Naive thymus-derived CD8-positive, alpha-beta T cell (primary cell): ENCODE data around the gene PDE4B. TPM values are rescaled to one million over a fixed set of nuclear protein-coding genes. Genes with fewer than 3 reads are reported as not detected.

Source experiments
- ATAC-seq, 2 donors: fragments of 150-1000 bp; cut with Tn5 transposase in 1 of 2; sonication (Bioruptor Pico), chemical (Tn5 transposase) in 1 of 2; 1 replicate in 1 of 2; 2 replicates in 1 of 2; pipeline ENCODE4 v1.10.0; 2021; ENCODE audit warnings: mild to moderate bottlenecking in 2 of 2, moderate library complexity in 2 of 2
- POLR2A ChIA-PET: fragments of 350-600 bp; sonication (Branson Sonifier 250); formaldehyde crosslinking; loops from one replicate; lab custom pipeline; 2021; ENCODE audit warnings: antibody characterized with exemption; lab: Charles Lee
- DNase-seq, 10 donors: peaks; one replicate each; pipeline versions ENCODE4 v3.0.0 to v3.0.0-alpha.2; 2020 to 2022
- H3K27ac Mint-ChIP-seq, 10 donors: one replicate each; pipeline ENCODE4 v1.8.0; 2020 to 2022; ENCODE audit warnings: mild to moderate bottlenecking in 10 of 10, mixed read lengths in 10 of 10, moderate library complexity in 4 of 10, inconsistent platforms in 1 of 10
- H3K27me3 Mint-ChIP-seq, 5 donors: one replicate each; pipeline ENCODE4 v1.8.0; 2021 to 2022; ENCODE audit warnings: mixed read lengths in 5 of 5
- H3K36me3 Mint-ChIP-seq, 3 donors: one replicate each; pipeline ENCODE4 v1.8.0; 2020 to 2022; ENCODE audit warnings: mixed read lengths in 3 of 3, mild to moderate bottlenecking in 2 of 3, inconsistent platforms in 1 of 3
- H3K4me1 Mint-ChIP-seq, 4 donors: one replicate each; pipeline ENCODE4 v1.8.0; 2021 to 2022; ENCODE audit warnings: mixed read lengths in 4 of 4
- H3K4me3 Mint-ChIP-seq, 10 donors: one replicate each; pipeline ENCODE4 v1.8.0; 2020 to 2022; ENCODE audit warnings: mild to moderate bottlenecking in 10 of 10, mixed read lengths in 10 of 10, moderate library complexity in 6 of 10, inconsistent platforms in 1 of 10
- H3K9me3 Mint-ChIP-seq, 9 donors: one replicate each; pipeline ENCODE4 v1.8.0; 2020 to 2022; ENCODE audit warnings: mixed read lengths in 9 of 9, mild to moderate bottlenecking in 3 of 9, inconsistent platforms in 1 of 9, moderate library complexity in 1 of 9
- polyA plus RNA-seq, 3 donors: library from polyadenylated mRNA; unstranded; fragments of 300-500 nt; fragmentation: Illumina TruSeq; gene quantifications; one replicate each; pipeline ENCODE4 v1.2.3, GENCODE V29; 2021
- total RNA-seq, 8 experiments: library from RNA in 2 of 8; stranded (reverse) in 2 of 8; gene quantifications; one replicate each; pipeline ENCODE4 v1.2.3 and lab custom pipeline; 2021 to 2026

The PDE4B gene
- total and polyA plus RNA-seq, 5 experiments from 2014 or later, result 27.4 to 35.2 (median 31.9) TPM

GRCh38 chr1:66334318-66334717, 541.6 kb downstream of the PDE4B start:
- H3K36me3 Mint-ChIP-seq, result no peaks in the 10 kb centered on the region

GRCh38 chr1:66335125-66335524, 542.4 kb downstream of the PDE4B start:
- Mint-ChIP-seq H3K36me3 (peaks cover 0 to 3% (median 0%) of the 10 kb centered on the region in 3 donors), H3K4me3 (peak overlapping the region; percentile 93 to 100 (median 98)), H3K9me3 (no peaks in the 10 kb centered on the region), H3K27me3 (no peaks in the 10 kb centered on the region), H3K27ac (peak overlapping the region; percentile 95 to 100 (median 99)), H3K4me1 (peaks cover 14 to 75% (median 59%) of the 10 kb centered on the region in 4 donors)
- ATAC-seq (no peak), DNase-seq (peak in 1 of 10 donors; percentile 41)
- POLR2A ChIA-PET, result interaction anchor here (0.8 to 3.9 kb wide), 6 partner anchors 10 to 110 kb away, joined by 3 to 23 read pairs (median 8); no protein-coding TSS in a partner anchor

More at GRCh38 chr1:66334318-66334717, 541.6 kb downstream of the PDE4B start:
- ATAC-seq, result peak in 1 of 2 donors; percentile 7
- Mint-ChIP-seq H3K4me1 (peaks cover 20 to 75% (median 59%) of the 10 kb centered on the region in 4 donors), H3K9me3 (peaks cover 0 to 2% (median 0%) of the 10 kb centered on the region in 9 donors), H3K4me3 (peak overlapping the region; percentile 93 to 100 (median 98)), H3K27me3 (no peaks in the 10 kb centered on the region), H3K27ac (peak overlapping the region; percentile 95 to 100 (median 99))
- no peak for DNase-seq
- POLR2A ChIA-PET, result interaction anchor here (0.7 to 3.9 kb wide), 6 partner anchors 8 to 111 kb away, joined by 5 to 23 read pairs (median 15); no protein-coding TSS in a partner anchor

DNA sequence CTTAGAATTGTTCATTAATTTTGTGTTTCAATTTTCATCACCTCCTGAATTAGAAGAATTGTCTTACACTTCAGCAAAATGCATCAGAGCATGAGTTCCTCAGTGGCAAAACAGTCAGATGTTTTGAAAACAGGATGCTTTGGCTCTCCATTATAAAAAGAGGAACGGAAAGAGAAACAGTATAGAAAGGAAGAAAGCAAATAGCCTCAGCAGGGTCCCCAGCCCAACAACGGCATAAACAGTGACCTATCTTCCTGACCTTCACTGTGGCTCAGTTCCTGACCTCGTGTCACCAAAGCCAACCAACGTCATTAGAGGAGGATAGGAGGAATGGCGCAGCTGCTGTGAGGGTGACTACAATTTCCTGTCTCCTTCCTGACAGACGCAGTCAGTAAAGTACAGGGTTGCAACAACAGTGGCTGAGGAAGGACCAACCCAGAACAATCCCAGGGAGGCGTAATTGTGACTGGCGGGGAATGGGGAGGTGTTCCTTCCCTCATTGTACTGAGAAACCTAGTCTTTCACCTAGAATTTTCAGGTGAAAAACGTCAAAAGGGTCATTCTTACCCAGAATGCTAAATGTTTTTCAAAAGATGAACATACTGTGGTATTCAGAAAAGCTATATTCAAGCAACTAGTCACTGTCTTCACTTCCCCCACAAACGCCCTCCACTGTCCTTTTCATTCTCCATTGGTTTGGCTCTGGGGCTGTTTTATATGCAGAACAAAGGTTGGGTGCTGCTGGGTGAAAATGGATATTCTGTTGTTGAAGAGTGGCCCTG, 543.4 kb downstream of the PDE4B start:
- H3K4me3 Mint-ChIP-seq, result peak overlapping the region; percentile 93 to 100 (median 98)
- H3K36me3 Mint-ChIP-seq, result peaks cover 0 to 3% (median 0%) of the 10 kb centered on the region in 3 donors
- peak; percentile 26 to 87 (median 80) for DNase-seq
- POLR2A ChIA-PET, result interaction anchor here (0.7 to 3.9 kb wide), 8 partner anchors 9 to 109 kb away, joined by 3 to 23 read pairs (median 4); no protein-coding TSS in a partner anchor
- ATAC-seq, result peak; percentile 76 to 87
- H3K9me3 Mint-ChIP-seq, result no peaks in the 10 kb centered on the region
- H3K4me1 Mint-ChIP-seq, result peaks cover 9 to 72% (median 53%) of the 10 kb centered on the region in 4 donors
- H3K27ac Mint-ChIP-seq, result peak overlapping the region; percentile 95 to 100 (median 99)
- H3K27me3 Mint-ChIP-seq, result no peaks in the 10 kb centered on the region

GRCh38 chr1:66336641-66336990, 543.9 kb downstream of the PDE4B start:
- H3K27ac Mint-ChIP-seq, result peak overlapping the region; percentile 95 to 100 (median 99)
- peaks cover 0 to 5% (median 0%) of the 10 kb centered on the region in 3 donors for H3K36me3 Mint-ChIP-seq
- H3K4me1 Mint-ChIP-seq, result peaks cover 12 to 74% (median 57%) of the 10 kb centered on the region in 4 donors
- POLR2A ChIA-PET, result interaction anchor here (0.7 to 3.9 kb wide), 8 partner anchors 8 to 109 kb away, joined by 3 to 23 read pairs (median 4); no protein-coding TSS in a partner anchor
- H3K9me3 Mint-ChIP-seq, result no peaks in the 10 kb centered on the region
- no peaks in the 10 kb centered on the region for H3K27me3 Mint-ChIP-seq
- DNase-seq (no peak), ATAC-seq (no peak)
- peak overlapping the region; percentile 93 to 100 (median 98) for H3K4me3 Mint-ChIP-seq

GRCh38 chr1:66337249-66337648, 544.6 kb downstream of the PDE4B start:
- Mint-ChIP-seq H3K4me3 (peak overlapping the region; percentile 93 to 100 (median 98)), H3K27me3 (no peaks in the 10 kb centered on the region), H3K36me3 (peaks cover 0 to 7% (median 0%) of the 10 kb centered on the region in 3 donors), H3K4me1 (peaks cover 14 to 71% (median 58%) of the 10 kb centered on the region in 4 donors), H3K27ac (peak overlapping the region; percentile 95 to 100 (median 99)), H3K9me3 (no peaks in the 10 kb centered on the region)
- DNase-seq (no peak), ATAC-seq (no peak)
- POLR2A ChIA-PET, result interaction anchor here (0.6 to 3.9 kb wide), 7 partner anchors 11 to 108 kb away, joined by 3 to 23 read pairs (median 4); no protein-coding TSS in a partner anchor

DNA sequence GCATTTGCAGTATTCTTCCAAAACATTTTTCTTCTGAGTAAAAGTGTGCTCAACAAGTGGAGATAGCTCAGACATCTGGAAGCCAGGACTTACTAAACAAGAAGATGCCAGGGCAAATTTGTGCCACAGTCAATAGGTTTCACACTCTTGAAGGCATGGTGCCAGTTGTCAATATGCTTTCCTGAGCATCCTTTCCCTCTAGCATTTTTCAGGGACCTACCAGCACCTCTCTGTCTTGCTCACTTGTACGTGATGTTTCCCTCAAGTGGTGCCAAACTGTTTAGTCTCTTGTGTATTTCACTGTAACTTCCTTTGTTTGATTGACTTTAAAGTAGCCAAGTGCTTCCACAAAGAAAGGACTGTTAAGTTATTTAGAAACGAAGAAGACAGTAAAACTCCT, 547.2 kb downstream of the PDE4B start:
- peak overlapping the region; percentile 29 to 76 (median 64) for H3K4me3 Mint-ChIP-seq
- DNase-seq, result peak in 1 of 10 donors; percentile 28

DNA sequence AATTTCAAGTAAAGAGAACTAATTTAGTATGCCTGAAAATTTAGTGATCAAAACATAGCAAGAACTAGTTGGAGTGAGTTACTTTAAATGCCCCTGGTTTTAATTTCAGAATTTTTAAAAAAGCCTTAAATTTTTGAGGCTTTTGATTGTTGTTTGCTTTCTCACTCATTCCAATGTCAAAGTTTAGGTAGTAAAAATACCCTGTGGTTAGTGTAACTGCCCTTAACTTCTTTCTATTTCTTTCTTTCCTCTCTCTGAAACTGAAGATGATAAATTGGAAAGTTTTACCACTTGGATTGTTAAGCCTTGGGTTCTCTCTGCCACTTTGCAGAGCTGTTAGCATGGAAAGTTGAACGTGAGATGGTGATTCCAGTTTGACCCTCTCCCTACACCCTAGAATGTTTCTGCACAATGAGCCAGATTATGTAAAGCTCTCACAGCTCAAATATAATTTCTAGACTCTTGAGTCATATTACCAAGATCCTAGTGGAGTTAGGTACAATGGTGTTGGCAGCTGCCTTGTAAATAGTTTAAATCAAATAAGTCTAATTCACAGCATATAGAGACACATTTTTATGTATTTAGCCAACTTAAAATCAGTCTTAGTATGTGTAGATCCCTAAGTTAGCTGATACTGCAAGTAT, 548.9 kb downstream of the PDE4B start:
- peak overlapping the region in 9 of 10 donors; percentile 1 to 82 (median 46) for H3K27ac Mint-ChIP-seq
- peak overlapping the region in 8 of 10 donors; percentile 7 to 72 (median 43) for H3K4me3 Mint-ChIP-seq
- ATAC-seq (no peak), DNase-seq (no peak)
- peaks cover 1 to 10% (median 8%) of the 10 kb centered on the region in 3 donors for H3K36me3 Mint-ChIP-seq
- H3K9me3 Mint-ChIP-seq, result no peaks in the 10 kb centered on the region
- POLR2A ChIA-PET, result interaction anchor here (1.0 to 2.3 kb wide), 2 partner anchors 9 to 30 kb away, joined by 3 to 18 read pairs; no protein-coding TSS in a partner anchor
- peaks cover 21 to 86% (median 76%) of the 10 kb centered on the region in 4 donors for H3K4me1 Mint-ChIP-seq
- H3K27me3 Mint-ChIP-seq, result no peaks in the 10 kb centered on the region

More for the DNA sequence above, 547.2 kb downstream of the PDE4B start:
- Mint-ChIP-seq H3K27ac (peak overlapping the region; percentile 40 to 89 (median 78)), H3K4me1 (peaks cover 20 to 85% (median 74%) of the 10 kb centered on the region in 4 donors), H3K27me3 (no peaks in the 10 kb centered on the region), H3K36me3 (peaks cover 0 to 10% (median 2%) of the 10 kb centered on the region in 3 donors), H3K9me3 (no peaks in the 10 kb centered on the region)
- no peak for ATAC-seq
- POLR2A ChIA-PET, result interaction anchor here (0.9 kb wide), 1 partner anchor 11 kb away, joined by 3 read pairs; no protein-coding TSS in a partner anchor

GRCh38 chr1:66342707-66343106, 550.0 kb downstream of the PDE4B start:
- POLR2A ChIA-PET, result interaction anchor here (0.6 to 2.3 kb wide), 7 partner anchors 7 to 302 kb away, joined by 3 to 18 read pairs (median 3); no protein-coding TSS in a partner anchor

DNA sequence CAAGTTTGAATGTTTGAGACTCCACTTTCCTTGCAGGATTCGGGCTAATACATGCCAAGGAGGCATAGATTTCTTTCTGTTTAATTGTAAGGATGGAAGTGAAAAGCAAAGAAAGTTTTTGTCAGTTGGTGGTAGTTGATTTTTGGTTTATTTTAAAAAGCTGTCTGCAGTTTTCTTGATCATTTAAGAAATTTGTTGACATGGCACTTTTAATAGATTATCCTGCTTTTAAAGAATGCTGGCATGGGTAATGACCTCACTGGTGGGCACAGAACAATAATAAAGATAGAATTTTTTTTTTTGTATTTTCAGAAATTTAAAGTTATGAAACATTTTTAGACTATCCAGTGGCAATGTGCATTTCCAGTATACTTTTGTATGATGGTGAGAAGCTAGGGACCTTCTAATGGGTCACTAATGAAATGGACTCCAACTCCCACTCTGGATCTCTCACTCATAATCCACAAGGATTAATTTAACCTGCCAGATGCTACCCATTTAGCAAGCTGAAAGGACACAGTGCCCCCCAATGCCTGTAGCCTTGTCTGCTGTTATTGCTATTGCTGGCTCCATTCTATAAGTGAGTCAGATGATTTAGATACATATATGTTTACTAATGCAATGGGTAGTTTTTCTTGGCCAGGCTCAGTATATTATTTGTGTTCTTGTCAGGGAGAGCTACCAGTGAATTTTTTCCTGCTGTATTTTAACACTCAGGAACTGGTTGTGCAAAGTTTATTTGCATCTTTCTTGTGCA, 551.1 kb downstream of the PDE4B start:
- Mint-ChIP-seq H3K4me1 (peaks cover 24 to 84% (median 74%) of the 10 kb centered on the region in 4 donors), H3K27me3 (no peaks in the 10 kb centered on the region), H3K9me3 (no peaks in the 10 kb centered on the region), H3K4me3 (peak overlapping the region in 7 of 10 donors; percentile 6 to 72 (median 8)), H3K36me3 (peaks cover 5 to 10% (median 8%) of the 10 kb centered on the region in 3 donors), H3K27ac (peak overlapping the region in 5 of 10 donors; percentile 19 to 95 (median 70))
- DNase-seq (no peak), ATAC-seq (no peak)
- POLR2A ChIA-PET, result interaction anchor here (0.6 to 2.8 kb wide), 5 partner anchors 8 to 92 kb away, joined by 3 to 12 read pairs (median 4); no protein-coding TSS in a partner anchor

More at GRCh38 chr1:66342707-66343106, 550.0 kb downstream of the PDE4B start:
- H3K9me3 Mint-ChIP-seq, result no peaks in the 10 kb centered on the region
- DNase-seq (no peak), ATAC-seq (peak in 1 of 2 donors; percentile 35)
- H3K4me1 Mint-ChIP-seq, result peaks cover 22 to 86% (median 72%) of the 10 kb centered on the region in 4 donors
- peaks cover 5 to 10% (median 8%) of the 10 kb centered on the region in 3 donors for H3K36me3 Mint-ChIP-seq
- peak overlapping the region in 9 of 10 donors; percentile 7 to 72 (median 48) for H3K4me3 Mint-ChIP-seq
- no peaks in the 10 kb centered on the region for H3K27me3 Mint-ChIP-seq
- peak overlapping the region in 7 of 10 donors; percentile 43 to 95 (median 77) for H3K27ac Mint-ChIP-seq

- peak overlapping the region in 7 of 10 donors; percentile 23 to 58 (median 45) for H3K4me3 Mint-ChIP-seq
- peak overlapping the region in 9 of 10 donors; percentile 44 to 95 (median 72) for H3K27ac Mint-ChIP-seq
- peaks cover 38 to 89% (median 85%) of the 10 kb centered on the region in 4 donors for H3K4me1 Mint-ChIP-seq
- no peaks in the 10 kb centered on the region for H3K27me3 Mint-ChIP-seq
- no peak for DNase-seq
- ATAC-seq, result no peak
- peaks cover 5 to 9% (median 8%) of the 10 kb centered on the region in 3 donors for H3K36me3 Mint-ChIP-seq
- H3K9me3 Mint-ChIP-seq, result no peaks in the 10 kb centered on the region
- POLR2A ChIA-PET, result interaction anchor here (1.2 to 2.8 kb wide), 3 partner anchors 8 to 14 kb away, joined by 3 to 12 read pairs (median 10); no protein-coding TSS in a partner anchor
Measured at GRCh38 chr1:66346057-66346795, 553.5 kb downstream of the PDE4B start.
